WTC11 (cell line): Measurements from ENCODE around the gene NFIX. TPM values are rescaled to one million over a fixed set of nuclear protein-coding genes. Genes with fewer than 3 reads are reported as not detected.

Experiments
- ATAC-seq: fragments of 200-7000 bp; cut with Tn5 transposase; 2 replicates; pipeline ENCODE4 v1.10.0; 2021; ENCODE audit warnings: mild to moderate bottlenecking, moderate library complexity
- CTCF ChIA-PET: fragments of 300-600 bp; sonication (Branson Sonifier 250); formaldehyde crosslinking; loops from one replicate; lab custom pipeline; 2021; ENCODE audit warnings: antibody characterized with exemption; lab: Charles Lee
- POLR2A ChIA-PET: fragments of 350-600 bp; sonication (Branson Sonifier 250); formaldehyde crosslinking; loops from one replicate; lab custom pipeline; 2021; ENCODE audit warnings: antibody characterized with exemption; lab: Charles Lee
- DNase-seq: peaks from one replicate; pipeline ENCODE4 v3.0.0; 2021; ENCODE audit warnings: low spot score
- H3K27ac Mint-ChIP-seq: 2 replicates; pipeline ENCODE4 v1.8.0; 2021; ENCODE audit warnings: mixed read lengths
- H3K27me3 Mint-ChIP-seq: 2 replicates; pipeline ENCODE4 v1.8.0; 2021; ENCODE audit warnings: low read depth, mild to moderate bottlenecking, moderate library complexity, mixed read lengths
- H3K36me3 Mint-ChIP-seq: 2 replicates; pipeline ENCODE4 v1.8.0; 2021; ENCODE audit warnings: mixed read lengths
- H3K4me1 Mint-ChIP-seq: 2 replicates; pipeline ENCODE4 v1.8.0; 2022; ENCODE audit warnings: mixed read lengths
- H3K4me3 Mint-ChIP-seq: 2 replicates; pipeline ENCODE4 v1.8.0; 2021; ENCODE audit warnings: mild to moderate bottlenecking, moderate library complexity, mixed read lengths
- H3K9me3 Mint-ChIP-seq: 2 replicates; pipeline ENCODE4 v1.8.0; 2021; ENCODE audit warnings: mixed read lengths
- ARID4B ChIP-seq: sonication (generic); formaldehyde crosslinking; IDR thresholded peaks from 2 replicates; pipeline ENCODE4 v1.8.0; 2023; ENCODE audit warnings: missing genetic modification reagents, mild to moderate bottlenecking, borderline replicate concordance
- ZNF121 ChIP-seq: sonication (generic); formaldehyde crosslinking; IDR thresholded peaks from 2 replicates; pipeline ENCODE4 v1.8.0; 2023; ENCODE audit warnings: missing genetic modification reagents
- total RNA-seq: library from RNA; stranded (reverse); gene quantifications from 3 replicates; pipeline ENCODE4 v1.2.3, GENCODE V29; 2021

Gene NFIX
- total RNA-seq, 1 experiment from 2014 or later, result 1.4 TPM

DNA sequence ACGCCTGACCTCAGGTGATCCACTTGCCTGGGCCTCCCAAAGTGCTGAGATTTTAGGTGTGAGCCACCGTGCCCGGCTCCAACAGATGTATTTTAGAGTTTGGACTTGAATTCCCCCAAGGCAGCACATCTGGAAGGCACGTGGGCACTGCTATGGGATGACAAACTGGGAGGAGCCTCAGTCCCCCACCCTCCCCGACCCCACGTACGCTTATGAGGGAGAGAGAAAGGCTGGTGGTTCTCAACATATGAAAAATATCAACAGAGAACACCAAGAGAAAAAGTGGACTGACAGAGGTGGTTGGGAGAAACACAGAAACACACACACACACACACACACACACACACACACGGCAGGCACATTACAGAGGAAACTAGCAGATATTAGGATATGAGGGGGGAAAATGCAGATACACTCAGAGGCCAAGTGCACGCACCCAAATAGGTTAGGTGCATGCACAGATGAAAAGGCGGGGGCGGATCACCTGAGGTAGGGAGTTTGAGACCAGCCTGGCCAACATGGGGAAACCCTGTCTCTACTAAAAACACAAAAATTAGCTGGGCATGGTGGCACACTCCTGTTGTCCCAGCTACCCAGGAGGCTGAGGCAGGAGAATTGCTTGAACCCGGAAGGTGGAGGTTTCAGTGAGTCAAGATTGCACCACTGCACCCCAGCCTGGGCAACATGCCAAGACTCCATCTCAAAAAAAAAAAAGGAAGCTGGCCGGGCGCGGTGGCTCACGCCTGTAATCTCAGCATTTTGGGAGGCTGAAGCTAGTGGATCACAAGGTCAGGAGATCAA is 151.7 kb downstream of the NFIX start:
- no peak for DNase-seq
- Mint-ChIP-seq H3K27me3 (no peaks in the 10 kb centered on the region; the same call in 1 of the 2 replicates), H3K27ac (no peak overlapping the region), H3K36me3 (peaks cover 8% of the 10 kb centered on the region), H3K4me3 (no peak overlapping the region), H3K4me1 (peaks cover 13% of the 10 kb centered on the region), H3K9me3 (no peaks in the 10 kb centered on the region)
- CTCF ChIA-PET, result interaction anchor here (1.0 kb wide), 2 partner anchors 14 to 169 kb away, joined by 3 read pairs; no protein-coding TSS in a partner anchor
- POLR2A ChIA-PET, result no interaction called here
- no peak for ATAC-seq
- TF ChIP-seq ARID4B (CRISPR knock-in tag), result no peak
- TF ChIP-seq ZNF121 (CRISPR knock-in tag), result 0 out of 2 replicates have a peak, but pooled peaks have one; percentile 2

Other genes with a start within 250 kb of the NFIX start
- 3.3 to 4.7 TPM (median 4.1 TPM) in 3 replicates for gene BEST2, start 243.7 kb upstream of the NFIX start, total RNA-seq
- gene HOOK2, start 219.9 kb upstream of the NFIX start, total RNA-seq, result 70.0 to 83.3 TPM (median 81.4 TPM) in 3 replicates
- gene JUNB, start 204.0 kb upstream of the NFIX start, total RNA-seq, result 6.6 to 11.5 TPM (median 10.2 TPM) in 3 replicates
- gene PRDX2, start 193.7 kb upstream of the NFIX start, total RNA-seq, result 378 to 447 TPM (median 447 TPM) in 3 replicates
- gene THSD8, start 193.4 kb upstream of the NFIX start, total RNA-seq, result 30.1 to 50.2 TPM (median 47.0 TPM) in 3 replicates
- gene RNASEH2A, start 188.9 kb upstream of the NFIX start, total RNA-seq, result 71.3 to 78.2 TPM (median 72.9 TPM) in 3 replicates
- 2.4 to 3.8 TPM (median 3.1 TPM) in 3 replicates for gene RTBDN, start 160.9 kb upstream of the NFIX start, total RNA-seq
- gene MAST1, start 157.0 kb upstream of the NFIX start, total RNA-seq, result 24.3 to 28.4 TPM (median 27.3 TPM) in 3 replicates
- gene DNASE2, start 114.0 kb upstream of the NFIX start, total RNA-seq, result 31.7 to 35.7 TPM (median 33.4 TPM) in 3 replicates
- 0.32 to 0.89 TPM (median 0.72 TPM) in 3 replicates for gene KLF1, start 108.3 kb upstream of the NFIX start, total RNA-seq
- 58.6 to 69.0 TPM (median 59.8 TPM) in 3 replicates for gene GCDH, start 104.3 kb upstream of the NFIX start, total RNA-seq
- gene SYCE2, start 76.2 kb upstream of the NFIX start, total RNA-seq, result 1.1 to 2.2 TPM (median 1.9 TPM) in 3 replicates
- gene FARSA, start 61.8 kb upstream of the NFIX start, total RNA-seq, result 103 to 108 TPM (median 106 TPM) in 3 replicates
- 977 to 1,088 TPM (median 978 TPM) in 3 replicates for gene CALR, start 56.9 kb upstream of the NFIX start, total RNA-seq
- 84.3 to 96.6 TPM (median 96.2 TPM) in 3 replicates for gene RAD23A, start 49.6 kb upstream of the NFIX start, total RNA-seq
- gene GADD45GIP1, start 38.3 kb upstream of the NFIX start, total RNA-seq, result 54.4 to 57.9 TPM (median 56.1 TPM) in 3 replicates
- 0.18 to 0.23 TPM (median 0.22 TPM) in 3 replicates for gene DAND5, start 25.9 kb upstream of the NFIX start, total RNA-seq
- gene LYL1, start 107.4 kb downstream of the NFIX start, total RNA-seq, result 0.60 to 1.2 TPM (median 0.66 TPM) in 3 replicates
- gene TRMT1, start 121.3 kb downstream of the NFIX start, total RNA-seq, result 84.0 to 106 TPM (median 86.0 TPM) in 3 replicates
- gene NACC1, start 122.8 kb downstream of the NFIX start, total RNA-seq, result 212 to 237 TPM (median 213 TPM) in 3 replicates
- gene STX10, start 154.9 kb downstream of the NFIX start, total RNA-seq, result 53.7 to 56.9 TPM (median 54.6 TPM) in 3 replicates
- gene IER2, start 154.9 kb downstream of the NFIX start, total RNA-seq, result 138 to 154 TPM (median 150 TPM) in 3 replicates